ENCODE results near the gene CRTC1.

Gene CRTC1

DNA sequence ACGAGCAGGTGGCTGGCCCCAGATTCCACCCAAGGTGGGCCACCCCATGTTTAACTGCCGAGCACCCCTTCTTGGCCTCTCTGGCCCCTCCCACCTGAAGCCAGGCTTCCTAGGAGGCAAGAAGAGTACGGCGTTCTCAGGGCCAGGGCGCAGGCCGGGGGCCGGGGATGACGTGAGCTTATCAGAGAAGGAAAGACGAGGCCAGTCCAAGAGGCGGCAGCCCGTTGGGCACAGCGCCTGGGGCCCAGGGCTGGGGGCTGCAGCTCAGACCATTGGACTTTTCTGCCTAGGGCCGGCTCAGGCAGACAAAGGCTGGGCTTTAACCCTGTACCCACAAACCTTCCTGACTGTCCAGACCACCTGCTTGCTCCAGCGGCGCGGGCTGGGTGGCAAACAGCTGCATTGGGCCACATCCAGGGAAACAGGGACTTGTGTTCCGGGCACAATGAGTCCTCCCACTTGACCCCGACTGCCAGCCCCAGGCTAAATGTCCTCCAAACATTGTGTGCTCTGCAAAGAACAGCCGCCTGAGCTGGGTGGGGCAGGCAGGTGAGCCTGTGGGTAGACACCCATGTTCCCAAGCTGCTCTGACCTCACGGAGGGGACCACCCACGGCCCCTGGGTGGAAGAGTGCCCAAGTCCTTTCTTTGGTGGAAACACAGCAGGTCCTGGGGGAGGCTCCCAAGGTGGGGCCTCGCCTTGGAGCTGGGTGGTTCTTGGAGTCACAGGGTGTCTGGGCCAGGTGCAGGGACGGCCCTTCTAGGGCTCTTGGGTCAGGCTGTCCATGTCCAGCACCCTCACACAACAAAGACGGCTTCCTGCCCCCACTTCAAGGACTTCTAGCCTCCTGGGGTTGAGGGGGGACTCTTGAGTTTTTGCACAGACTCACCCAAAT lies 85.8 kb downstream of the CRTC1 start:
- TF ChIP-seq, protein P1, sequence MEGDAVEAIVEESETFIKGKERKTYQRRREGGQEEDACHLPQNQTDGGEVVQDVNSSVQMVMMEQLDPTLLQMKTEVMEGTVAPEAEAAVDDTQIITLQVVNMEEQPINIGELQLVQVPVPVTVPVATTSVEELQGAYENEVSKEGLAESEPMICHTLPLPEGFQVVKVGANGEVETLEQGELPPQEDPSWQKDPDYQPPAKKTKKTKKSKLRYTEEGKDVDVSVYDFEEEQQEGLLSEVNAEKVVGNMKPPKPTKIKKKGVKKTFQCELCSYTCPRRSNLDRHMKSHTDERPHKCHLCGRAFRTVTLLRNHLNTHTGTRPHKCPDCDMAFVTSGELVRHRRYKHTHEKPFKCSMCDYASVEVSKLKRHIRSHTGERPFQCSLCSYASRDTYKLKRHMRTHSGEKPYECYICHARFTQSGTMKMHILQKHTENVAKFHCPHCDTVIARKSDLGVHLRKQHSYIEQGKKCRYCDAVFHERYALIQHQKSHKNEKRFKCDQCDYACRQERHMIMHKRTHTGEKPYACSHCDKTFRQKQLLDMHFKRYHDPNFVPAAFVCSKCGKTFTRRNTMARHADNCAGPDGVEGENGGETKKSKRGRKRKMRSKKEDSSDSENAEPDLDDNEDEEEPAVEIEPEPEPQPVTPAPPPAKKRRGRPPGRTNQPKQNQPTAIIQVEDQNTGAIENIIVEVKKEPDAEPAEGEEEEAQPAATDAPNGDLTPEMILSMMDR (conservative IDR thresholded peaks at IDR 0.05) = no peak
- peak overlapping the region; percentile 20; the same call in 1 of the 2 replicates for H3K27ac ChIP-seq

DNA sequence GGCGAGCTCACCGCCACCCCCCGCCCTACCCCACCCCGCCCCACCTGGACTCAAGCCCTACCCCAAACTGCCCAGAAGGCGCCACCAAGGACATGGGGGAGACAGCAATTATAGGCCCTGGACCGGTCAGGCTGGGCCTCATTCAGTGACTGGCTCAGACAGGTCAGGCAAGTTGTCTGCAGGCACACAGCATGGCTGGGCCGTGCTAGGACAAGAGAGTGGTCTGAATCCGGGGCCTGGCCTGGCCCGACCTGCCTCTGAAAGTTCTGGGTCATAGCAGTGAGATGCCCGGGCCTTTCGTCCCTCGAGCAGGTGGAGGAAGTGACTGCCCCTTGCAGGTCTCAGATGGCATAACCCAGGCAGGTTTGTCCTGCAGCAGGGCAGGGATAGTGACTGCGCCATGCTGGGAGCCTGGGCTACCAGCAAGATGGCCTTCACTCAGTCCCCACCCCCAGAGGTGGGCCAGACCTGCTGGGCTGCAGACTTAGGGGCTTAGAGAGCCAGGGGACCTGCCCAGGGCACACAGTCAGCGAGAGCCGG lies 86.6 kb downstream of the CRTC1 start:
- TF ChIP-seq, protein P1 (conservative IDR thresholded peaks at IDR 0.05) = no peak

DNA sequence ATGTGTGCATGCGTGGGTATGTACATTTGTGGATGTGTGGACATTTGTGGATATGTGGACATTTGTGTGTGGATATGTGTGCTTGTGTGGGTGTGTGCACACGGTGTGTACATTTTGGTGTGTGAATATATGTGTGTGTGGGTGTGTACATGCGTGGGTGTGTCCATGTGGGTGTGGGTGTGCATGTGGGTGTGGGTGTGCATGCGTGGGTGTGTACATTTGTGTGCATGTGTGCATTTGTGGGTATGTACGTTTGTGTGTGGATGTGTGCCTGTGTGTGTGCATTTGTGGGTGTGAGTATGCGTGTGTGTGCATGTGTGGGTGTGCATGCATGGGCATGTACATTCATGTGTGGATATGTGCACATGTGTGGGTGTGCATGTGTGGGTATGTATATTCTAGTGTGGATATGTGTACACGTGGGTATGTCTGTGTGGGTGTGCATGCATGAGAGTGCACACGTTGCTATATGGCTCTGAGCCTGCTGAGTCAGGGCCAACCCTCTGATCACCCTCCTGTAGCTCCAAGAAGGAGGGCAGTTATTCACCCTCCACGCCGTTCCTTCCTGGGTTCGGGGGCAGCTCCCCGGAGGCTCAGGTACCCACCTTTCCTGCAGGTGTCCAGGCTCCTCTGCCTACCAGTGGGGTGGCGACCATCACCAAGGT lies 87.3 kb downstream of the CRTC1 start:
- H3K27ac ChIP-seq = no peak overlapping the region
- TF ChIP-seq, protein P1 (conservative IDR thresholded peaks at IDR 0.05) = no peak

More for the DNA sequence above, 86.6 kb downstream of the CRTC1 start:
- peak overlapping the region; percentile 20; the same call in 1 of the 2 replicates for H3K27ac ChIP-seq

DNA sequence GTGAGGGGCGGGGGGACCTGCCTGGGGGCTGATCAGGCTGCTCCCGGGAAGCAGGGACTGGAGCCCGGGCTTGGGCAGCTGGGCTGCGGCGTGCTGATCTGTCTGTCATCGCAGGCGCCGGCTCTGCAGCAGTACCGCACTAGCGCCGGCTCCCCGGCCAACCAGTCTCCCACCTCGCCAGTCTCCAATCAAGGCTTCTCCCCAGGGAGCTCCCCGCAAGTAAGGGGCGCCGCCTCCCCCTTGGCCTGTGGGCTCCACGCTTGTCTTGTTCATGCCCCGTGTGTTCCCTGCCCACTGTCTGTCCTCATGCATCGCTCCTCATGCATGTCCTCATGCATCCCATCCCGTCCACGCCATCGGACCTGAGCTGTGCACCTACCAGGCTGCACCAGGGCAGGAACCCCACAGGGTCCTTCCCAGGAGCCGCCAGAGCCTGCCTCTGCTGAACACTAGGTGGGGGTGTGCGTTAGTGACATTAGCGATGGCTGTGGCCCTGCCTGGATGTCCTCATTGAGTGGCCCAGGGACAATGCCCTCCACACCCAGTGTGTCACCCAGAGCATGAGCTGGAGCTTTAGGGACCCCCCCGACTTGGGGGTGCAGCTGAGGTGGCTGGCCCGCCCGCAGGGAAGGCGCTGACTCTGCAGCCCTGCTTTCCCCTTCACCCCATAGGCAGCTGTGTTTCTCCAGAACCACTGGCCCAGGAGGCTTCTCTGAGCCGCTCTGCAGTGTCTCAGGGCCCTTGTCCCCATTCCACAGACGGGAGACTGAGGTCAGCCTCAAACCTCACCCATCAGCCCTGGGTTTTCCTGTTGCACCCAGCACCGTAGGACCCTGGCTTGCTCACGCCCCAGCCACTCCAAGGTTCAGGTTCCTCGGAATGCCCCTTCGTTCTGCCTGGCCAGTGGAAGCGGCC lies 88.1 kb downstream of the CRTC1 start:
- TF ChIP-seq, protein P1 (conservative IDR thresholded peaks at IDR 0.05) = peak; percentile 47
- H3K27ac ChIP-seq = no peak overlapping the region

DNA sequence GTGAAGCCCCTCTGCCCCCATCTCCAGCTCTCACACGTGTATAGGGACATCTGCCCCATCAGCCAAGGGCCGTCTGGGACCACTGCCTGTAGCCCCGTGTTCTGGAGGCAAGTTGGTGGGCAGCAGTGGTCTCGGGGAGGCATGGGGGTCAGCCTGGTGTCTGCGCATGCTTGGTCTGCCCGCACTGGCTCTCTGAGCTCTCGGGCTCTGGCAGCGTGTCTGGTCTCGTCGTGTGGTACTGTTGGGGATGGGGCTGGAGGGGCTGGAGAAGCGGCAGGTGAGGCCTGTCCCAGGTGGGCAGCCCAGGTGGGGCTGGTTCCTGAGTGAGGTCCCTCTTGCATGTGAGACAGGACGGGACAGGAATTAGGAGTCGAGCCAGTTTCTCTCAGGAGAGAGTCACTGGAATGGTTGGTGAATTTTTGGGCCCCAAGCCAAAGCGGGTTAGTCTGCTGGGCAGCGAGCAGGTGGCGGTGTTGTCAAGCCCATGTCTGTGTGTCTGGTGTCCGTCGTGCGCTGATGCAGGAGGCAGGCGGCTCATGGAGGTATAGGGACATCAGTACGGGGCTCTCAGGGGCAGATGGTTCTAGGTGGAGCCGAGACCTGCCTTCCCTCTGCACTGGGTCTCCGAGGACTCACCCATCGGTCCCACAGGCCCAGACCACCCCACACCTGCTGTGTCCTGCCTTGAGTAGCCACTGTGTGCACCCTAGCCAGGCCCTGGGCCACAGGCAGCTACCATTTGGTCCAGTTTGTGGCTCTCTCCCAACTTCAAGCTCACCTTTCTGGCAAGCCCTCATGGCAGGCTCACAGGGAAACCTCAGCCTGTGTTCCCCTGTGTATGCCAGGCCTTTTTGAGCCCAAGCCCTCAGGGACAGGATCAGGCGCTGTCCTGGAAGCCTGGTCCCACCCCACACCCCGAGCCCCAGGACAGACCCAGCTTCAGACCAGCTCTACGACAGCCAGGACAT lies 89.4 kb downstream of the CRTC1 start:
- H3K27ac ChIP-seq = peak overlapping the region; percentile 53
- TF ChIP-seq, protein P1 (conservative IDR thresholded peaks at IDR 0.05) = peak; percentile 74

DNA sequence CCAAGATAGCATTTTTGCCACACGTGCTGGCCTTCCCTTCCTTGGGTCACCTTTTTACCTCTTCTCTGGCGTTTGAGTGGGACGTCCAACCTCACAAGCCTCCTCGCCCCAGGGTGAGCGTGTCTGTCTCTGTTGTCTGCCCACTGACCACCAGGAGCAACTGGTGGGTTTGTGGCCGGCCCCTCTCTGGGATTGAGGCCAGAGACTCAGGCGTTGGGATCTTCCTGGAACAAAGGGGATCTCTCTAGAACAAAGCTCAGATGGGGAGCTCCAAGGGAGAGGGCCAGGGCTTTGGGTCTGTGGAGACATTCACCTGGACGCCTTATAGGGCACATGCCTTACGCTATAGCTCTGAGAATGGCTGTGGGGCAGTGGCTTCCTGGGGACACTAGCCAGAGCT lies 90.2 kb downstream of the CRTC1 start:
- TF ChIP-seq, protein P1 (conservative IDR thresholded peaks at IDR 0.05) = no peak

More for the DNA sequence above, 90.2 kb downstream of the CRTC1 start:
- peak overlapping the region; percentile 53 for H3K27ac ChIP-seq
